HG03103 (cell line): ENCODE measurements around the gene AHRR.
"Not testable (repeated sequence)": the region's sequence is repeated elsewhere in the genome, so short reads cannot be mapped to it uniquely, and the experiment has no call there.

Experiments
- ATAC-seq: cut with Tn5 transposase; IDR thresholded peaks from one replicate; pipeline ENCODE4 v1.9.1; 2021; ENCODE audit warnings: low read depth; ENCODE audit not compliant: unreplicated experiment

AHRR gene

DNA sequence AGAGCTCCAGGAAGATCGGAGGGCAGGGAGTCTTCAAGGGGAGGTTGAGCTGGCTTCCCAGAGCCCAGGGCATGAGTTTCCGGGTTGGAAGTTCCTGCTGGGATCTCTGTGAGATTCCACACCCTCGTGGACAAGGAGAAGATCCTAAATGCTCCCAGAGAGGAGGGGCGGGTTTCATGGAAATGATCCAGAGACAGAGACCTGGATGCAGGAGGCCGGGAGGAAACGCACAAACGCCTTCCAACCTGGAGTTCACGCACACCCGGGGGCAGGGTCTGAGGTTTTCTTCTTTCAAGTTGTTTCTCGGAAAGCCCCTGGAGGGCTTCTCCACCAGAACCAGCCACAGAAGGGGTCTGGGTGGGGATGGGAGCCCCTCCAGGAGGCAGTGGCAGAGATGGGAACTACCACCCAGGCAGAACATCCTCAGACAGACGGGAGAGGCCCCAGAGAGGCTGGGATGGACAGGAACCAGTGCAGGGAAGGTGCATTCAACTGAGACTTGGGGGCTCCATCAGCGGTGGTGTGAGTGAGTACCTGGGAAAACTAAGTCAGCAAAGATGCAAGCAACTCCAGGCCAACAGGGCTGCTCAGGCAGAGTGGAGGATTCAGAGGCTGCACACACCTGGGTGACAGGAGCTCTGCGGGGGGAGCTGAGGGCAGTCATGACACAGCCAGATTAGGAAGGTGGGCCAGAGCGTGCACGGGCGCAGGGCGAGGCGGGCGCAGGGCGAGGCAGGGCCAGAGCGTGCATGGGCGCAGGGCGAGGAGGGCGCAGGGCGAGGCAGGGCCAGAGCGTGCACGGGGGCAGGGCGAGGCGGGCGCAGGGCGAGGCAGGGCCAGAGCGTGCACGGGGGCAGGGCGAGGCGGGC lies 69.3 kb downstream of the AHRR start:
- no peak for ATAC-seq

- ATAC-seq = peak; percentile 80
Measured at GRCh38 chr5:392431-392988, 71.0 kb downstream of the AHRR start.

DNA sequence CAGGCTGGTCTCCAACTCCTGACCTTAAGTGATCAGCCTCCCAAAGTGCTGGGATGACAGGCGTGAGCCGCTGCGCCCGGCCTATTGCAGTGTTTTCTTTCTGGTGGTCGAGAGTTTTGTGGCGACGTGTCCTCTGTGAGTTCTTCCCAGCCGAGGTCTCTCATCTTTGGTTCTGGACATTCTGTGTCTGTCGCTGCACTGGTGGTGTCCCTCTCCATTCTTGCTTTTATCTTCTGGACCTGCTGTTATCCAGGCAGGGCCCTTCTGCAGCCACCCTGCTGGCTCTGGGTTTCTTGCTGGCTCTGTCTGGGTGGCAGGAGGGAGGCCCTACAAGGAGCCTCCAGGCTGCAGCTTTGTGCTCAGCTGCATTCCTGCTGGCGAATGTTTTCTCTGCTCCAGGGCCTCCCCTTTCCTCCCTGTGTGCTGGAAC lies 72.3 kb downstream of the AHRR start:
- ATAC-seq = no peak

- ATAC-seq = no peak
Measured at GRCh38 chr5:394671-395155, 73.2 kb downstream of the AHRR start.

DNA sequence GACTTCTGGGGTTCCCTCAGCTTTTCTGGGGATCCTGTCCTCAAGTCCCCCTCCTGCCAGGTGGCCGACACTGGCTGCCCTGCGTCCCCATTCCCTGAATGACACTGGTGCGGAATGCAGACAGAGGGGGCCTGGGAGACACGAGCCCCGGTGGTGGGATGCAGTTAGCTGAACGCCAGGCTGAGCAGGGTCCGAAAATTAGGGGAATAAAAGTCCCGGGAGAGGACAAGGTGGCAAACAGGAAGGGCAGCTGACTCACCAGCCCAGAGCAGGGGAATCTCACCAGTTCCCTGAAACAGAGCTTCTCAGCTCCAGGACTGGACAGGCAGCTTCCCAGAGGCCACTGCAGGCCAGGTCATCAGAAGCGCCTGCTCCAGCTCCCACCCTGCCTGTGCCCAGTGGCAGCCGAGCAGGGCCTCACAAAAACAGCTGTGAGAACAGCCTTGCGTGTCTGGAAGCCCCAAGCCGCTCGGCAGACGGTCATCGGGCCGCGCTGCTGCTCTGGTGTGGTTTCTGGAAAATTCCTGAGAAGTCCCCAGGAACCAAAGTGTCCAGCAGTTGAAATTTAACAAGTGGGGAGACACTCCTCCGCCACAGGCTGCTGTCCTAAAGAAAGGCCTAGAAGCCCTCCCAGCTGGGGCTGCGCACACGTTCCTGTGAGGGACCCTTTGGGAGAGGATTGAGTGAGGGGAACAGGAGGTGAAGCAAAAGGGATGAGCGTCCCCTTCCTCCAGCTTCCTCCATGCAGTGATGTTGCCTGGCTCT lies 73.8 kb downstream of the AHRR start:
- ATAC-seq = no peak

DNA sequence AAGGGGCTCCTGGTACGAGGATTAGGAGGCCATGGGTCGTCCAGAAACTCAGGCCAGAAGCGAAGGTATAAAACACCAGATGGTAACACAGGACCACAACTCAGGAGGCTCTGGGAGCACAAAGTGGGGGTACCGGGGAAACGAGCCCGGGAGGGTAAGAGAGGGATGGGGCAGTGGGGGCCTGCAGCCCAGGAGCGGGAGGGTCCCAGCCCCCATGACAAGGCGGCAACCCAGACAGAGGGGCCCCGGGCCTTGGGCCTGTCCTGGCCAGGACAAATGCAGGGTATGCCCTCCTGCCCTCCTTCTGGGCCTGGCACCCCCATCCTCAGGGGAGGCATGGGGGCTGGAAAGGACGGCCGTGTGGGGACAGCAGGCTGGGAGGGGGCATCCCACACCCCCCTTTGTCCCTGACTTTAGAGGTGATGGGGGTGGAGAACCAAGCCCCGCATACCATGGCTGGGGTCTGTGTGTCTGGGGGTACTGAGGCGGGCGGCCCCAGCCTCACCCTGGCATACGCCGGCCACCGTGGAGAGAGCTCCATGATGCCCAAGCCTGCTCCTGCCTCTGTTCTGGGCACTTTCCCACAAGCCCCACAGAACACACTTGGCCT lies 74.5 kb downstream of the AHRR start:
- ATAC-seq = no peak

- ATAC-seq = no peak
Measured at GRCh38 chr5:396531-396961, 75.0 kb downstream of the AHRR start.

GRCh38 chr5:398141-398474 lies 76.6 kb downstream of the AHRR start:
- not testable (repeated sequence) for ATAC-seq

DNA sequence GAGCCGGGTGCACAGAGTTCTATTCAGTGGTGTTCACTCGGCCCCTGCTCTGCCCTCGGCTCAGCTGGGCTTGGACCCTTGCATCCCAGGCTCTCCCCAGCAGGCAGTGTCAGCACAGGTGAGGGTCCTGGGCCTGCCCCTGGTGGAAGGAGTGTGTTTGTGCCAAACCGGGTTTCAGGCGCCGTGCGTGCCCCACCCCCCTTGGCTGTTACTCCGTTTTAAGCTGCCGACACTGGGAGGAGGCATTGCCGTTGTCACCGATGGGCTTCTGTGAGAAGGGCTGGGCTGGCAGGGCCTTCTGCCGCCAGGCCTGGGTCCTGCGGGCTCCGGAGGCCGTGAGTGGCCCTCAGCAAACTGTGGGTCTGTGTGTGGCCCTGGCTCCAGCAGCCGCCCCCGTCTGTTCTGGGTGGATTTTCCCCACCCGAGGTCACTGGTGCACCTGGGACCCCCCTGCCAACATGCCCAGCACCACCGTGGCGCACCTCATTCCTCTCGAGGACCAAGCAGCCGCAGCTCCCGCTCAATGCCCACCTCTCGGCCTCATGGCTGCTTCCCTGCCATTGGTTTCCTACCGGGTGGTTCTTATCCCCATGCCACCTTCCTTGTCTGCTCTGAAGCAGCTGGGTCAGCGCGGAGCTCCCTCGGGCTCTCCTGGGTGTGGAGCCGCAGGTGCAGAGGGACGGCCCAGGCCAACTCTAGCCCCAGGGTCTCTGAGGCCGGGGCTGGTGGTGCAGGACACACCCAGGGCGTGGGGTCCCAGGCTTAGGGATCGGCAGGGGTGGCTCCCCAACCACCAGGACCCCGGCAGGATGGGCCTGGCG lies 77.2 kb downstream of the AHRR start:
- no peak for ATAC-seq

- peak; percentile 65 for ATAC-seq
Measured at GRCh38 chr5:399296-400281, 78.1 kb downstream of the AHRR start.

GRCh38 chr5:400282-401145 lies 79.0 kb downstream of the AHRR start:
- peak; percentile 6 for ATAC-seq

DNA sequence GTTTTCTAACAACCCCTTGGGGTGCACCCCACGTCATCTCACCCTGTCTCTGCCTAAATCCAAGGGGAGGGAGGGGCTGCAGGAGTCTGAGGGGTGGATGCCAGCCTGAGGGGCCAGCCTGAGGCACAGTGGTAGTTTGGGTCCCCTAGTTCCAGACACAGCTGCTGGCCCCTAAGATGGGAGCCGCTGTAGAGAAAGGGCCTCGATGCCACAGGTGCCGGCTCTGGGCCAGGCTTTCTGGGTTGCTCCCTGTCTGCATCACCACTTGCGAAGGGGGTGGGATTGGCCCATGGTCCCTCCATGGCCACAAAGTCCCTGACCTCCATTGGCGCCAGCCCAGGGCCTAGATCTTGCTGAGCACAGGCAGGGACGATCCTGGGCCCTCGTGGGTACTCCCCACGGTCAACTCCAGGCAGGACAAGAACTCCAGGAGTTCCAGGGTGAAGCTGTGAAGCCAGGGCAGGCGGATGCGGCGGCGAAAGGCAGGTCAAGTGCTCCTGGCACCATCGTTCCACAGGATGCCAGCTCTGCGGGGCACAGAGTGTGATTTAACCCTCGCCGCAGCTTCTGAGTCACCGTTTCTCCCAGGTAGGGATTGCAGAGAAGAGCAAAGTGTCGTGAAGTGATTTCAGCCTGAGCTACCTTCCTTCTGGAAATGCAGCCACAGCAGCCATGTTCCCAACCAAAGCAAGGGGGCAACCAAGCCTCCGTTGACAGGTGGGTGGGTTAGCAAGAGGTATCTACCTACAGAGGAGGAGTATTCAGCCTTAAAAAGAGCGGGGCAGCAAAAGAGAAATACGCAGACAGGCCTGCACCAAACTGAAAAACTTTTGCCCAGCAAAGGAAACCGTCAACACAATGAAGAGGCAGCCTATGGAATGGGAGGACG lies 79.9 kb downstream of the AHRR start:
- ATAC-seq = no peak

- ATAC-seq = not testable (repeated sequence)
Measured at GRCh38 chr5:402219-402614, 80.7 kb downstream of the AHRR start.

- ATAC-seq = peak; percentile 54
Measured at GRCh38 chr5:402615-403359, 81.3 kb downstream of the AHRR start.

DNA sequence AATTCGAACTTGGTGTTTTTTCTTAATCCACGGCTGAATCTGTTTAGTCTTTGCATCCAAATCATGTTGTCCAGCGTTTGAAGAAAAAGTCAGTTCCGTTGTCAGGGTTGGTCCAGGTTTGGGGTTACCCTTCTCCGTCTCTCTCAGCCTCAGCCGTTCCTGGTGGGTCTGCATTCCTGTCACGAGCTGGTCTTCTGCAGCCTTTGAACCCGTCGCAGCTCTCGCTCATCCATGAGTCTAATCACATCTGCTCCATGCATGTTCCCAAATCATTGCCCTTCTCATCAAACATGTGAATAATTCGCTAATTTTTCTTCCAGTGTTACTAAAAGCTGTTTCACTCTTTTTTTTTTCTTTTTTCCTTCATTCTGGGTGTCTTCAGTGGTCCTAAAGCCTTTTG lies 82.5 kb downstream of the AHRR start:
- ATAC-seq = no peak

- no peak for ATAC-seq
Measured at GRCh38 chr5:404666-405241, 83.2 kb downstream of the AHRR start.
